DMS53 (cell line): ENCODE results near the gene PLAAT3.
"Not testable (repeated sequence)": the region's sequence is repeated elsewhere in the genome, so short reads cannot be mapped to it uniquely, and the experiment has no call there.

Source experiments
- DNase-seq: peaks from one replicate; lab custom pipeline; 2025; lab: John Stamatoyannopoulos, UW

The PLAAT3 gene

DNA sequence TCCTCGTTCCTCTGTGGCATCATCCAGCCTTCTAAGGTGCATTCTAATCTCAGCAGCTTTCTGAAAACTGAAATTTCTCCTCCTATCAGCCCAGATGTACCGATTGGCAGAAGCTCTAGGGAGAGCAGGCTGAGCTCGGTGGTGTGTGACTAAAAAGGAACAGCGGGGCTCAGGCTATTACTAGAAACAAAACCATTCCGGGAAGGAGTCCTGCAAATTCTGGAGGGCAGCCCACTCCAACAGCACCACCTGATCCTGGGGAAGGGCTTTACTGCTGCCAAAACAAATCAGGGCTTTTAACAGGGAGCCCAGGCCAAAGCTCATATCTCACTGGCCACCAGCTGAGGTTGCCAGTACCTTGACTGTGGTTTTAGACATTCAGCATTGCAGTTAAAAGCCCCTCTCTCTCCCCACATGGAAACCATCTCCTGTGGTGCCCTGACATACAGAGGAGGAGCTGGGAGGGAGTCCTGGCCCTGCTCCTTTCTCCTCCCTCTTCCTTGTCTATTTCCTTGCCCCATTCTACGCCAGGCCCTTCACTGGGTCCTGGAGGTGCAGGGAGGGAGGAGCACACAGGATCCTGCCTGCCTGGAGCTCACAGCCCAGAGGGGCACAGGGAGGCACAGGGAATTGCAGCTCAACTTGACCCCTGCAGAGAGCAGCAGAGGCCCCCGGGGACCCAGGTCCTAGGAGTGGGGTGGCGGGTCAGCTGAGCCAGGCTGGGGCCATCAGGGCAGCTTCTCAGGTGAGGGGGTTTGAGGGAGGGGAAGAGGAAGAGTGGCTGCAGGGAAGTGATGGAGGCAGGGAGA lies 76.7 kb downstream of the PLAAT3 start:
- no peak for DNase-seq

GRCh38 chr11:63536669-63537292 lies 77.5 kb downstream of the PLAAT3 start, which contains the start of gene PLAAT4:
Gene PLAAT4, plus strand, starts transcription at chr11:63536808. Its CDS starts 61 bp downstream, at chr11:63536869.
- DNase-seq: peak; percentile 48

- DNase-seq: no peak
Measured at GRCh38 chr11:63535734-63536133, 78.5 kb downstream of the PLAAT3 start.

GRCh38 chr11:63534895-63535461 lies 79.3 kb downstream of the PLAAT3 start:
- no peak for DNase-seq

- no peak for DNase-seq
Measured at GRCh38 chr11:63534076-63534475, 80.2 kb downstream of the PLAAT3 start.

GRCh38 chr11:63532799-63533475 lies 81.3 kb downstream of the PLAAT3 start:
- no peak for DNase-seq

- DNase-seq: no peak
Measured at GRCh38 chr11:63532117-63532516, 82.1 kb downstream of the PLAAT3 start.

DNA sequence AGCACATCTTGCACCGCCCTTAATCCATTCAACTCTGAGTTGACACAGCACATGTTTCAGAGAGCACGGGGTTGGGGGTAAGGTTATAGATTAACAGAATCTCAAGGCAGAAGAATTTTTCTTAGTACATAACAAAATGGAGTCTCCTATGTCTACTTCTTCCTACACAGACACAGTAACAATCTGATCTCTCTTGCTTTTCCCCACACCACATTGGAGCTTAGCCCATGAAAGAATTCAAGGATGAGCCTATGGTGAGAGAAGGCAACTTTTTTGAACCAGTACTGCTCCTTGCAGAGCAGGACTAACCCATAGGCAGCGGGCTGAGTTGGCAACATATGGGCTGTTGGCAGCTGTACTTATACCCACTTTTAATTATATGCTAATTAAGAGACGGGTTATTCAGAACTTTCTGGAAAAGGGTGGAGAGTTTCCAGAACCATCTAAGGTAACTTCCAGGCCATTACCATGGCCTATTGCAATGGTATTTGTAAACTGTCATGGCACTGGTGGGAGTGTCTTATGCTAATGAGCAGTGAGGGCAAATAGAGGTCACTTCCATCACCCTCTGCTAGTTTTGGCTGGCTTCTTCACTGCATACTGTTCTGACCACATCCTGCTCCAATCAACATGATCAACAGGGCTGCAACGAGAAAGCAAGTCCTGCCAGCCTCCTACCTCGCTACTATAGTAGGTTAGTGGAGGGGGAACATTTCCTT lies 83.0 kb downstream of the PLAAT3 start:
- DNase-seq: not testable (repeated sequence)

DNA sequence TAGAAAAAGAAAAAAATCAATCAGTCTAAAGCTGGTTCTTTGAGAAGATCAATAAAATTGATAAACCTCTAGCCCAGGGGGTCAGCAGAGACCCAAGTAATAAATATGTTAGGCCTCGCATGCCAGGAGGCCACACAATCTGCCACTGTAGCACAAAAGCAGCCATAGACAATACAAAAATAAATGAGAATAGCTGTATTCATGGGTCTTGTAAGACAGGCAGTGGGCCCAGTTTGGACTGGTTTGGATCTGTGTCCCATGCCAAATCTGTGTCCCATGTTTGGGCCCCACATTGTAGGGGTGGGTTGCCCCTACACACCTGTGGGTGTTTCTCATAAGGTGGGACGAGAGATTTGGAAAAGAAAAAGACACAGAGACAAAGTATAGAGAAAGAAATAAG lies 84.2 kb downstream of the PLAAT3 start:
- DNase-seq: no peak

DNA sequence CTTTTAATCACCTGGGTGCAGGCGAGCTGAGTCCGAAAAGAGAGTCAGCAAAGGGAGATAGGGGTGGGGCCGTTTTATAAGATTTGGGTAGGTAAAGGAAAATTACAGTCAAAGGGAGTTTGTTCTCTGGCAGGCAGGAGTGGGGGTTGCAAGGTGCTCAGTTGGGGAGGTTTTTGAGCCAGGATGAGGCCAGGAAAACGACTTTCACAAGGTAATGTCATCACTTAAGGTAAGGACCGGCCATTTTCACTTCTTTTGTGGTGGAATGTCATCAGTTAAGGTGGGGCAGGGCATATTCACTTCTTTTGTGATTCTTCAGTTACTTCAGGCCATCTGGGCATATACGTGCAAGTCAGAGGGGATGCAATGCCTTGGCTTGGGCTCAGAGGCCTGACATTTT lies 84.9 kb downstream of the PLAAT3 start:
- not testable (repeated sequence) for DNase-seq

- DNase-seq: not testable (repeated sequence)
Measured at GRCh38 chr11:63528729-63529278, 85.4 kb downstream of the PLAAT3 start.

GRCh38 chr11:63528156-63528555 lies 86.1 kb downstream of the PLAAT3 start:
- not testable (repeated sequence) for DNase-seq

GRCh38 chr11:63527667-63528066 lies 86.6 kb downstream of the PLAAT3 start:
- DNase-seq: no peak
